K562 (cell line): ENCODE measurements around the gene AP1M1. TPM values are rescaled to one million over a fixed set of nuclear protein-coding genes. Genes with fewer than 3 reads are reported as not detected.

ENCODE experiments used
- ATAC-seq: fragments of 200-7000 bp; cut with Tn5 transposase; 3 replicates; pipeline ENCODE4 v1.9.1; 2020; ENCODE audit warnings: moderate library complexity
- BruUV-seq: library from RNA; stranded (reverse); fragments of 400-500 nt; replicated peaks from 2 replicates; lab custom pipeline; 2021; lab: Mats Ljungman, UMichigan
- CTCF ChIA-PET: fragments of 300-600 bp; formaldehyde crosslinking; extraction: SDS; loops from one replicate; lab custom pipeline; 2021; ENCODE audit warnings: low intra/inter-chr PET ratio; lab: Yijun Ruan, JAX
- POLR2A ChIA-PET: fragments of 300-600, 350-650 bp; sonication (Branson Sonifier 250); formaldehyde crosslinking; extraction: SDS; loops from one replicate; lab custom pipeline; 2021; ENCODE audit warnings: antibody characterized with exemption, inconsistent platforms; lab: Yijun Ruan, JAX
- DNase-seq, 4 experiments: peaks; one replicate each; pipeline versions ENCODE4 v3.0.0 to v3.0.0-alpha.2; 2011 to 2018; ENCODE audit warnings: low spot score in 3 of 4, mixed read lengths in 3 of 4; ENCODE audit errors: extremely low read depth in 1 of 4
- FAIRE-seq: peaks from 2 replicates; lab custom pipeline; 2011; peaks lifted over from hg19 to GRCh38; lab: Jason Lieb, UNC
- H2AFZ ChIP-seq: 2 replicates; pipeline ENCODE4 v1.6.0; 2011; ENCODE audit warnings: low read depth, low read length, control low read depth, inconsistent platforms
- H3K27ac ChIP-seq: fragments of 200-600 bp; 3 replicates; pipeline ENCODE4 v1.8.0; 2011; ENCODE audit warnings: low read depth, mild to moderate bottlenecking, control low read depth, inconsistent platforms, low read length, moderate library complexity, mixed read lengths; ENCODE audit errors: extremely low read depth
- H3K27me3 ChIP-seq, 2 experiments: fragments of 300-600 bp in 1 of 2; 2 replicates in 1 of 2; 3 replicates in 1 of 2; pipeline versions ENCODE4 v1.6.0 to v1.8.0; 2011; ENCODE audit warnings: inconsistent platforms in 2 of 2, low read length in 2 of 2, mild to moderate bottlenecking in 1 of 2, mixed read lengths in 1 of 2, moderate library complexity in 1 of 2; ENCODE audit not compliant: control insufficient read depth in 2 of 2, insufficient read depth in 2 of 2
- H3K36me3 ChIP-seq: fragments of 300-600 bp; 3 replicates; pipeline ENCODE4 v1.8.0; 2011; ENCODE audit warnings: mild to moderate bottlenecking, low read length, inconsistent platforms; ENCODE audit not compliant: control insufficient read depth, insufficient read depth
- H3K4me1 ChIP-seq, 2 experiments: fragments of 200-600 bp in 1 of 2; replicated peaks in 1 of 2; 2 replicates in 1 of 2; 3 replicates in 1 of 2; pipeline versions ENCODE4 v1.5.1 to v1.8.0; 2011; ENCODE audit warnings: inconsistent platforms in 2 of 2, low read length in 2 of 2, mild to moderate bottlenecking in 1 of 2, mixed read lengths in 1 of 2, moderate library complexity in 1 of 2; ENCODE audit not compliant: control insufficient read depth in 2 of 2, insufficient read depth in 2 of 2
- H3K4me2 ChIP-seq: 2 replicates; pipeline ENCODE4 v1.6.1; 2011; ENCODE audit warnings: low read length, control low read depth, inconsistent platforms, mixed read lengths; ENCODE audit not compliant: insufficient read depth
- H3K4me3 ChIP-seq: fragments of 200-600 bp; sonication (generic), shearing (Covaris generic); 2 replicates; pipeline ENCODE4 v1.5.1; 2016; ENCODE audit warnings: control low read depth, inconsistent platforms
- H3K79me2 ChIP-seq: fragments of 200-600 bp; 3 replicates; pipeline ENCODE4 v1.8.0; 2011; ENCODE audit warnings: low read length, inconsistent platforms; ENCODE audit not compliant: control insufficient read depth, insufficient read depth
- H3K9ac ChIP-seq, 2 experiments: 2 replicates each; pipeline versions ENCODE4 v1.6.0 to v1.6.1; 2011; ENCODE audit warnings: low read depth in 2 of 2, low read length in 2 of 2, control low read depth in 1 of 2, inconsistent platforms in 1 of 2, mild to moderate bottlenecking in 1 of 2, mixed read lengths in 1 of 2; ENCODE audit not compliant: insufficient read depth in 1 of 2
- H3K9me1 ChIP-seq: one replicate; pipeline ENCODE4 v1.6.0; 2011; ENCODE audit warnings: inconsistent platforms, mild to moderate bottlenecking, low read length, moderate library complexity; ENCODE audit not compliant: control insufficient read depth, insufficient read depth
- H3K9me3 ChIP-seq: replicated peaks from 2 replicates; pipeline ENCODE4 v1.5.1; 2011; ENCODE audit warnings: low read depth, low read length, inconsistent platforms; ENCODE audit not compliant: control insufficient read depth, insufficient read depth
- H4K20me1 ChIP-seq: replicated peaks from 2 replicates; pipeline ENCODE4 v1.6.1; 2011; ENCODE audit warnings: low read length, inconsistent platforms, mixed read lengths; ENCODE audit not compliant: control insufficient read depth, insufficient read depth
- BRD4 ChIP-seq: fragments of 200-600 bp; sonication (generic); IDR thresholded peaks from 2 replicates; pipeline ENCODE4 v1.6.1; 2017; ENCODE audit warnings: inconsistent platforms
- CREM ChIP-seq: IDR thresholded peaks from 2 replicates; pipeline ENCODE4 v1.6.1; 2014; ENCODE audit warnings: antibody characterized with exemption, low read depth
- HDAC1 ChIP-seq, 2 experiments: fragments of 450-650 bp; IDR thresholded peaks; 2 replicates each; pipeline ENCODE4 v1.6.1; 2016 to 2017; ENCODE audit warnings: inconsistent platforms in 1 of 2, mild to moderate bottlenecking in 1 of 2, moderate library complexity in 1 of 2
- PURB ChIP-seq: sonication (generic); formaldehyde crosslinking; IDR thresholded peaks from 2 replicates; pipeline ENCODE4 v1.9.0; 2021; ENCODE audit warnings: low read depth, mild to moderate bottlenecking, missing genetic modification reagents
- RAD51 ChIP-seq: fragments of 450-650 bp; IDR thresholded peaks from 2 replicates; pipeline ENCODE4 v1.7.1; 2016; ENCODE audit warnings: low read depth, mild to moderate bottlenecking, borderline replicate concordance
- ZKSCAN3 ChIP-seq: fragments of 250-450 bp; sonication (Bioruptor Pico); IDR thresholded peaks from 2 replicates; pipeline ENCODE4 v1.4.0; 2020
- ZNF407 ChIP-seq: fragments of 450-650 bp; IDR thresholded peaks from 2 replicates; pipeline ENCODE4 v1.6.1; 2016; ENCODE audit warnings: low read depth
- WGBS: fragments of 100-300 bp; shearing (Covaris generic); methylation state at CpG from one replicate; pipeline ENCODE4 v1.1.6; 2016; ENCODE audit warnings: low coverage, mixed read lengths; ENCODE audit not compliant: insufficient coverage; ENCODE audit errors: missing lambda C conversion rate; 5-methylcytosine and 5-hydroxymethylcytosine counted together
- in situ Hi-C: fragments of 300-500 bp; cut with MboI; formaldehyde crosslinking; loops from 4 replicates; pipeline ENCODE4 v1.15.0; 2018; ENCODE audit warnings: inconsistent platforms, mixed read lengths
- intact Hi-C: fragments of 100-400 bp; cut with micrococcal nuclease; formaldehyde crosslinking; loops from 2 replicates; pipeline ENCODE4 v1.14.2; 2022
- polyA plus RNA-seq, 8 experiments: library from polyadenylated mRNA; depleted of rRNA in 4 of 8; stranded (reverse) in 5 of 8; unstranded in 3 of 8; fragments of >200 nt; fragmentation: Nextera tagmentation in 2 of 8; fragmentation: Illumina TruSeq in 1 of 8; extraction: Ambion mirVana in 2 of 8; extraction: Trizol in 1 of 8; gene quantifications; 2 replicates each; pipeline versions ENCODE4 v1.2.1 to v1.2.3, GENCODE V29; 2011 to 2014; ENCODE audit warnings: inconsistent platforms in 1 of 8, missing spikeins in 1 of 8
- total RNA-seq, 7 experiments: library from RNA; depleted of rRNA in 6 of 7; stranded (reverse); fragments of >200 nt in 6 of 7; fragmentation: Illumina TruSeq in 2 of 7; extraction: Trizol in 2 of 7; gene quantifications; 2 replicates each; pipeline versions ENCODE4 v1.2.1 to v1.2.3, GENCODE V29; 2011 to 2021; ENCODE audit warnings: low replicate concordance in 1 of 7
- TF ChIP-seq, protein P1 (sequence below): fragments of 250-450 bp; sonication (Bioruptor Pico); IDR thresholded peaks from 2 replicates; pipeline ENCODE4 v1.8.0; 2022; ENCODE audit warnings: moderate library complexity, mild to moderate bottlenecking, inconsistent platforms

Gene AP1M1
- total and polyA plus RNA-seq, 9 of the 15 experiments (the other 6 are each of a cell fraction or from before 2014, with no cell fraction given): 0.87 to 56.2 (median 29.1) TPM

DNA sequence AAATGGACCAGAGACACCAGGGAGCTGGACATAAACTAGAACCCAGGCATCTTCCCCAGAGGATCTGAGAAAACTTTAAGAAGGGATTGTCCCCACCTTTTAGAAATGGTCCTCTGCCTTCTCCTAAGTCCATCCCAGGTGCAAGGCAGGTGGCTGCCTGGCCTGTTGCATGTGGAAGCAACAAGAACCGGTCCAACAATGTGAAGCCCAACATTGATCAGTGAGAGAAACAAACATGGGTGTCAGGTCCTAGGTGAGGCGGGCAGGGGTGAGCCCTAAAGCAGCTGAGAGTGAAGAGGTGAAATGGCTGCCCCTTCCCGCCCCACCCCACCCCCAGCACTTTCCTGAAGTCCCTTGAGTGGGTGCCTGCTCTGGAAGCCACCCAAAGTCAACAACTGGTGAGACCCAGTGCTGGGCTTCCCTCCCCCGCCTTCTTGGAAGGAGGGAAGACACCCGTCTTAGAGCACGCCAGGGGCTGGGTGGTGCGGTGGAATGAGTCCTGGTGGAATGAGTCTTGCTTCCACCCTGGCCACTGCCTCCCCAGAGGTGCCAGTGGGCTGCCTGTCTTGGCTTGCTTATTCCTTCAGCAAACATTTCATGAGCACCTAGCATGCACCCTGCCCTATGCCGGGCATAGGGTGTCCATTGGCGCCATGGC is 1.7 kb downstream of the AP1M1 start (continued):
- TF ChIP-seq, protein P1, sequence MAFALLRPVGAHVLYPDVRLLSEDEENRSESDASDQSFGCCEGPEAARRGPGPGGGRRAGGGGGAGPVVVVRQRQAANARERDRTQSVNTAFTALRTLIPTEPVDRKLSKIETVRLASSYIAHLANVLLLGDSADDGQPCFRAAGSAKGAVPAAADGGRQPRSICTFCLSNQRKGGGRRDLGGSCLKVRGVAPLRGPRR (CRISPR knock-in tag): no peak
- TF ChIP-seq, all 486 proteins: peak for 0

DNA sequence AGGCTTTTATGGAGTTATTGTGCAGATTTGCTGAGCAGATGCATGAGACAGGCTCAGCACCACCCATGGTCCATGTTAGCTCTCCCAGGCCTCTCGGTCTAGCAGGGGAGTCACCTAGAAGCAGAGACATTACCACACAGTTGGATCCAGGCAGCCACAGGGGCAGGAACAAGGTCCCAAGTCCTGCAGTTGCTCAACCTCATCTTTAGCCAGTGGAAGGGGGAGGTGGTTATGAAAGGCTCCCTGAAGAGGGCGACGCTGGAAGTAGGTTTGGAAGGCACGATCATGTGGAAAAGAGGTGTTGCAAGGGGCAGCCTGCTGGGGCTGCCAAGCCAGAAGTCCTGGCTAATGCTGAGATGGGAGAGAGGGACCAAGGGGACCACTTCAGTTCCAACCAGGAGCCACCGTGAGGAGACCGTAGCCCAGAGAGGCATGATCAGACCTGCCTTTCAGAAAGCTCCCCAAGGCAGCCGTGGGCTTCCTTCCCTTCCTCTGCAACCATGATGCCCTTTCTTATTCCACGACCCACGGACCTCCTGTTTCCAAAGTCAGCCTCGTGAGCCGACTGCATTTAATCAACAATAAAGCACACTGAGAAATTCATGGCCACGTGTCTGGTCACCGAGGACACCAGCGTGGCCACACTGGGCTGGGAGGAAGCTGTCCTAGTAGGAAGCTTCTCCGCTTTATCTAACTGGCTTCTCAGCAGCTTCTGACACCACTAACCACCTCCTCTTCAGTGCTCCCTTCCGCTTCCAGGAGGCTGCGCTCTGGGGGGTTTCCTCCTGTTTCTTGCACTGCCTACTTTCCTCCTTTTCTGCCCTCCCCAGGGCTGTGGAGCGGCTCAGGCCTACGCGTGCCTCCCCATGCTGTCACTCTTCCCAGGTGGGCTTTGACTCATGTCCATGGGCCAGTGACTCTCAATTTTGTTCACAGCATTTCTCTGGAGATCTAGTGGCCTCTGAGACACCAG is 2.6 kb downstream of the AP1M1 start:
- TF ChIP-seq BRD4: no peak
- no peak for TF ChIP-seq HDAC1 (IDR thresholded peaks at IDR 0.05)
- no peak for TF ChIP-seq ZKSCAN3 (CRISPR knock-in tag)
- no peak for TF ChIP-seq ZNF407
- no peak for TF ChIP-seq CREM
- TF ChIP-seq RAD51: no peak
- TF ChIP-seq PURB (CRISPR knock-in tag): no peak
- ATAC-seq: no peak
- intact Hi-C loops (no loop called here), in situ Hi-C loops (no loop called here)
- H2AFZ ChIP-seq: no peak overlapping the region
- no peak overlapping the region for H3K4me3 ChIP-seq
- H3K4me2 ChIP-seq: no peak overlapping the region
- ChIA-PET CTCF (no interaction called here), POLR2A (interaction anchor here (0.6 to 1.1 kb wide), 4 partner anchors 9 to 116 kb away, joined by 3 read pairs; no protein-coding TSS in a partner anchor)
- H3K36me3 ChIP-seq: peaks cover 30% of the 10 kb centered on the region; the same call in 2 of the 3 replicates
- H3K4me1 ChIP-seq: peaks cover 18 to 27% of the 10 kb centered on the region in 2 experiments; a peak in 4 of 5 replicates
- no peak for FAIRE-seq
- BruUV-seq: no TSS peak
- 81% methylated on average over 20 of the region's 20 CpGs for WGBS
- peaks cover 15% of the 10 kb centered on the region for H3K79me2 ChIP-seq
- no peaks in the 10 kb centered on the region for H3K27me3 ChIP-seq
- peak overlapping the region in 1 of 2 experiments; percentile 68; a peak in 1 of 4 replicates for H3K9ac ChIP-seq
- H3K9me1 ChIP-seq: peaks cover 4% of the 10 kb centered on the region
- H3K27ac ChIP-seq: no peak overlapping the region
- H3K9me3 ChIP-seq: no peaks in the 10 kb centered on the region
- H4K20me1 ChIP-seq: peaks cover 4% of the 10 kb centered on the region; the same call in 1 of the 2 replicates
- DNase-seq: peak in 1 of 4 experiments; percentile 14
